NCI-H1417 (cell line): ENCODE measurements around the gene C16orf86.
A peak's percentile ranks its signal among the peaks of the same experiment; 100 is the strongest.

ENCODE experiments used
- DNase-seq, 3 experiments: peaks; one replicate each; lab custom pipeline; 2025; lab: John Stamatoyannopoulos, UW

The C16orf86 gene

DNA sequence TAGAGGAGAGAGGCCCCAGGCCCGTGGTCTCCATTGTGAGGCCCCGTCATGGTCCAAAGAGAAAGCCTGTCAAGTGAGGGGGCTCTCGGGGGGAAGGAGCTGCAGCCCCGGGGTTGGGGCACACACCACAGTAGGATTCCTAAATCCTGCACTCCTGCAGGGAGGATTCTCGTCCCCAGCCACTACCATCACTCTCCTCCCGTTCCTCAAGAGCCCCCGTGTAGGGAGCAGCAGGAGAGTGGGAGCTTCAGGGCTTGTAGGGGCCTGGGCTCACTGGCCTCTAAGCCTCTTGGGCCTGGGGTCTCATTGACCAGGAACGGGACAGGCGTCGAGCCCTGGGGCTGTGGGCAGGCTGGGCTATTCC is 821 bp downstream of the C16orf86 start:
- no peak for DNase-seq

- DNase-seq, result peak; percentile 64 to 92 (median 78)
These were observed 1.3 kb downstream of the C16orf86 start for GRCh38 chr16:67667817-67668494.

DNA sequence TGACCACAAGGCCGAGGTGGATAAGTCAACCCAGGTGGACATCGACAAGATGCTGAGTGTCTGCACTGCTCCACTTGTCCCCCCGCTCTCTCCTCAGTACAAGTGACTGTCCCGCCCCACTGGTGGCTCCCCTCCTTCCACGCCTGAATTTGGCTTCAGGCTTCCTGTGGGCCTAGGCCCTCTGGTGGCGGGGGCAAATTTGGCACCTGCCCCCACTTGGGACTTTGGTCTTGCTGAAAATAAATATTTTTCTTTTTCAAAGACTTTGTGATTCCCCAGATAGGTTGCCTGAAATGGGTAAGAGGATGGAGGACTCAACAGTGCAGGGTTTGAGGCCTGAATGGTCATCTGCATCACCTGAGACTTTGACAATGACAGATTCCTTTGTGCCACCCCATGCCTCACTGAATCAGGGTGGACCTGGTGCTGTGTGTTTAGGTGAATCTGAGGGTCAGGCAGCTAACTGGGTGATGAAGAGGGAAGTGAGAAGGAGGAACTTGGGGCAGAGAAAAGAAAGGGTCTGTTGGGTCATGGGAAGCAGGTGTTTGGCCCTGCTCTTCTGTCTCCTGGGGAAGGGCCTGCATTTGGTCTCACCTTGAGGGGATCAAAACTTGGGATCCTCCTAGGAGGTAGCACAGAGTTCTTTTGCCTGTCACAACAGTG is 2.0 kb downstream of the C16orf86 start:
- no peak for DNase-seq

DNA sequence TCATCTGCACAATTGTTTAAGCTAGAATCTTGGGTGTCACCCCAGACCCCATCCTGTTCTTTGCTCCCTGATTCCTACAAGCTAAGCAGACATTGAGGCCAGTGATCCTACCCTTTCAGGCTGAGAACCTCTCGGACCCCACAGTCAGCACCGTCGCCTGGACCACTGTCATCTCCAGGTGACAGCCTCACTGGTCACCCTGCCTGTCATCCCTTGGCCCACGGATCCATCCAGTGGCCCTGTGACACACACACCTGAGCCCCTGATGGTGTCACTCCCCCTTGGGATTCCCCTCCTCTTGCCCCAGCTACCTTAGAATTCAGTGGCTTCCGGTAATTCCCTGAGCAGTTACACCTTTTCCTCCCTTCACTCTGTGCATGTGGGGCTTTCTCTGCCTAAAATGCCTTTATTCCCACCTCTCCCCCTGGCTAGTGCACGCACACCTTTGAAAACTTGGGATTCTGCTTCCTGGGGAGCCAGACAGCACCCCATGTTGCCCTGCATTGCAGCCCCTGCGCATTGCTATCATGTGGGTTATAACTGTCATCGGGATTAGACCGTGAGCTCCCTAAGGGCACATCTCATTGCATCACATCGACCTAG is 3.0 kb downstream of the C16orf86 start:
- no peak for DNase-seq

DNA sequence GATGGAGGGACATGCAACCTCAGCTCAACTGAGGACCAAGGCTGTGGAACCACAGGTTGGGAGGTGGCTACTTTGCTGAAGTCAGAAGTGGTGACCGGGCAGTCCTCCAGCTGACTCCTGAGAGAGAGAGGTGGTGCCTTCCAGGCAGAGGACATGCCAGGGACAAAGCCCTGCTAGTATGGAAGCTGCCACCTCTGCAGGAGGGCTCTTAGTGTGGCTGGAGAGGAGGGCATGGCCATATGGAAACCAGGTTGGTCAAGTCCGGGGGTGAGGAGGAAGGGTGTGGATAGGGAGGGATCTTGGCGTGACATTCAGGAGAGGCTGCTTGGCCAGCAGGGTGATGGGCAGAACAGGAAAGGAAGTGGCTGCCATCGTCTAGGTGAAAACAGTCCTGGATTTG is 5.7 kb downstream of the C16orf86 start:
- DNase-seq, result no peak

DNA sequence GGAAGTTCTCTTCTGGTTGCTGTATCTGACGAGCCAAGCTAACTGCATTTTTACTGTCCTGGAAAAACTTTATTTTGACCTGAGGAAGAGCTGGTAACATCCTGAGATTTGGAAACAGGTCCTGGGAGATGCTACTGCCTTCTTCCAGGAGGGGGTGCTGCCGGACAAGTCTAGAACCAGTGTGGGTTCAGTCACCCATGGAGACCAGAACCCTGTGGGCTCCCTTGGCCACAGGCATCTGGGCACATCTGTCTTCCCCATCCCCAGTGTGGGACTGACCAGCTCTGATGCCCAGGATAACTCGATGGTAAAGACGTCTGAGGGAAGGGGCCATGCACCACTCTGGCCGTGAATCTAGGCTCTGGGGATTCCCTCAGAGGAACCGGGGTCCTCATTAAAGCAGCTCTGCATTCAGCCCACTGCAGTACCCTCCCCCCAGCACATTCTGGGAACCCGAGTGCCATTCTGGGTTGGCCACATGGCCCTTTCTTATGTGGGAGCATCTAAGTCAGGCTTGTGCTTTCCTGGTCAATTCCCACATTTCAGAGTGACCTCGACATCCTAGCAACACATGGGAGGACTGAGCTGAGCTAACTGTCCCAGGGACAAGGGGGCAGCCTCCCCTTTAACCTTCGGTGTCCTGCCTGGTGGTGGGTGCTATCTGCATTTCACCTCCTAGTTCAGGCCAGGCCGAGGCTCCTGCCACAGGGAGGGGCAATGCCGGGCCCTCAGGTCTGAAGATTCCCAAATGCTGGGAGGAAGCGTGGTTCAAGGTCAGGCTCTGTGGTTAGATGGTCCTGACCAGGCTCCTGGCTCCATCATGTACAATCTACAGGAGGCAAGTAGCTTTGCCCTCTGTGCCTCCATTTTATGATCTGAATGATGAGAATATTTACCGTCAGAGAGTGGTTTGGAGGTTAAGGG is 6.4 kb downstream of the C16orf86 start:
- DNase-seq, result peak in 2 of 3 experiments; percentile 16 to 46

- peak; percentile 44 to 78 (median 63) for DNase-seq
These were observed 7.3 kb downstream of the C16orf86 start for GRCh38 chr16:67673712-67674580.

GRCh38 chr16:67674851-67675578 is 8.4 kb downstream of the C16orf86 start:
- DNase-seq, result peak in 2 of 3 experiments; percentile 10 to 48

DNA sequence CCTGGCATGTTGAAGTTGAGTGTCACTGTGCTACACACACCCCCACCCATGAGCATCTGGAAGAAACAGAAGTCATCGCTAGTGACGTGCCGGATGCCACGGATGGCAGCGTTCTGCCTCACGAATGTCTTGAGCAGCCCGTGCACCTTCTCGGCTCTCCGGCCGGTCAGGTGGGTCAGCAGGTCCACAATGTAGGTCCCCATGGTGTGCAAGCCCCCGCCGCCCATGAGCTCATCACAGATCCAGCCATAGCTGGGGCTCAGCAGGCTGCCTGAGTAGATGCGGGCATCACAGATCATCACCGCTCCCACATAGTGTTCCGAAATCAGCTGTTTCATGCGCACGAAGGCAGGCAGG is 8.9 kb downstream of the C16orf86 start:
- DNase-seq, result no peak

DNA sequence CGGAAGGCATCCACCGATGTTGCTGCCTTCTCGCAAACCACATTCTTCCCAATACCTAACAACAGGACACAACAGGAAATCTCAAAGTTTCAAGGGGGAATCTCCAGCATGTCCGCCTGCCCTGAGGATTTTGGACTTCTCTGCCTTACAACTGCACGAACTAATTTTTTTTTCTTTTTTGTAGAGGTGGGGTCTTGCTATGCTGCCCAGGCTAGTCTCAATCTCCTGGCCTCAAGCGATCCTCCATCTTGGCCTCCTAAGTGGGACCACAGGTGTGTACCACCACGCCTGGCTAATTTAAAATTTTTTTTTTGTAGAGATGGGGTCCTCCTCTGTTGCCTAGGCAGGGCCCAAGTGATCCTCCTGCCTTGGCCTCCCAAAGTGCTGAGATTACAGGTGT is 9.4 kb downstream of the C16orf86 start:
- DNase-seq, result no peak

DNA sequence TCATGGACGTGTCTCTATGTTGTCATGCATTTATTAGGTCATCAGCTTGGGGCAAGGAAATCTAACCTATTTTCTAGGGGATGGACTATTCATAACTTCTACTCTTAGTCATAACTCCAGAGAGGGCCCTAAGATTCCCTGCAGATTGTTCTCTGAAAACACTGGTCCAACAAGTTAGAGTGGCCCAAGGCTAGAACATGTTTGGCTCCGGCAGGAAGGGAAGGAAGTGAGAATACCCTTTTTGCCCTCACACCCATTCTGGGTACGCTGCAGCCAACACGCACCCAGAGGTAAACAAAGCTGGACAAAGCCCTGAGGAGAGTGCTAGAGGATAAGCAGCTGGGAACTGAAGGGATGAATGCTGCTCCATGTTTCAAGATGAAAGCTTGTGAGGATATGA is 9.9 kb downstream of the C16orf86 start:
- DNase-seq, result no peak

GRCh38 chr16:67676939-67677338 is 10.3 kb downstream of the C16orf86 start:
- DNase-seq, result no peak

- no peak for DNase-seq
These were observed 11.1 kb downstream of the C16orf86 start for GRCh38 chr16:67677712-67678111.

DNA sequence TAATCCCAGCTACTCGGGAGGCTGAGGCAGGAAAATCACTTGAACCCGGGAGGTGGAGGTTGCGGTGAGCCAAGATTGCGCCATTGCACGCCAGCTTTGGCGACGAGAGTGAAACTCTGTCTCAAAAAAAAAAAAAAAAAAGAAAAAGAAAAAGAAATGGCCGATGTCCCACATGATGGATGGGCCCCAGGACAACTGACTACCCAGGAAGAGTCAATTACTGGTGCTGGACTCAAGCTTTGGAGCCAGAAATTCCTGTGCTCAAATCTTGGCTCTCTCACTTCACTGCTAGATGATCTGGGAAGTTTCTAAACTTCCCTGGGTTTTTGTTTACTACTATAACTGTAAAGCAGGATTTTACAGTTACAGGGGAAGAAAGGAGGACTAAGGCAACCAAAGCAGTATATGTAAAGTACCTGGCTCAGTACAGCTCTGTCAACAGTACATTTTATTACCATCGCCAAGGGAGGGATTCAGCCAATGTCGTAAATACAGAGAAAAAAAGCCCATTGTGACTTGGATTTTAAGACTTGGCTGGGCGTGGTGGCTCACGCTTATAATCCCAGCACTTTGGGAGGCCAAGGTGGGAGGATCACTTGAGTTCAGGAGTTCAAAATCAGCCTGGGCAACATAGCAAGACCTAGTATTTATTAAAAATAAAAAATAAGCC is 11.9 kb downstream of the C16orf86 start:
- DNase-seq, result no peak

GRCh38 chr16:67679935-67680897 is 13.6 kb downstream of the C16orf86 start:
- no peak for DNase-seq

DNA sequence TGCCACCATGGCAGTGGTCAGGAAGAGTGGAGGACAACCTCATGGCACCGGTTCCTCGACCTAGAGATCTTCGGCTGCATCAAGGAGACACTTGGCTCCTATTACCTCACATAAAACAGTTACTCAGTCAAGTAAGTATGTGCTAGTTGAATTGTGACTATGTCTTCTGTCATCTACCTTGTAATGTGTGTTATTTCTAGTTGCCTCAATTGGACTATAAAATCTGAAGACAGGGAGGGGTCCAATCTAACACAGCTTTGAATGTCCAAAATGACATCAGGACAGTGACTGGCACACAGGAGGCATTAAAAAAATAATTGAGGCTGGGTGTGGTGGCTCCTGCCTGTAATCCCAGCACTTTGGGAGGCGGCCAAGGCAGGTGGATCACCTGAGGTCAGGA is 17.2 kb downstream of the C16orf86 start:
- no peak for DNase-seq

GRCh38 chr16:67685388-67686112 is 18.9 kb downstream of the C16orf86 start:
- no peak for DNase-seq
